HUDEP-2 (cell line): ENCODE measurements around the gene KSR2.

Experiments used
- DNase-seq, 76 experiments: peaks; one replicate each; lab custom pipeline; 2025; ENCODE audit not compliant: unreplicated experiment in 76 of 76; lab: John Stamatoyannopoulos, UW

Gene KSR2

GRCh38 chr12:117551665-117552064, 417.1 kb downstream of the KSR2 start:
- DNase-seq = no peak

GRCh38 chr12:117547209-117547608, 421.6 kb downstream of the KSR2 start:
- no peak for DNase-seq

- DNase-seq = no peak
Measured at GRCh38 chr12:117545216-117545615, 423.6 kb downstream of the KSR2 start.

- DNase-seq = no peak
Measured at GRCh38 chr12:117540011-117540410, 428.8 kb downstream of the KSR2 start.

- no peak for DNase-seq
Measured at GRCh38 chr12:117538926-117539325, 429.9 kb downstream of the KSR2 start.

- no peak for DNase-seq
Measured at GRCh38 chr12:117538032-117538690, 430.6 kb downstream of the KSR2 start.

- no peak for DNase-seq
Measured at GRCh38 chr12:117533687-117534086, 435.1 kb downstream of the KSR2 start.

- no peak for DNase-seq
Measured at GRCh38 chr12:117530796-117531195, 438.0 kb downstream of the KSR2 start.

- no peak for DNase-seq
Measured at GRCh38 chr12:117528538-117528937, 440.3 kb downstream of the KSR2 start.

- no peak for DNase-seq
Measured at GRCh38 chr12:117527479-117527855, 441.3 kb downstream of the KSR2 start.

GRCh38 chr12:117526757-117527478, 441.9 kb downstream of the KSR2 start:
- no peak for DNase-seq

GRCh38 chr12:117525766-117526165, 443.0 kb downstream of the KSR2 start:
- no peak for DNase-seq

- DNase-seq = no peak
Measured at GRCh38 chr12:117524806-117525205, 444.0 kb downstream of the KSR2 start.

- DNase-seq = no peak
Measured at GRCh38 chr12:117523971-117524370, 444.8 kb downstream of the KSR2 start.

GRCh38 chr12:117522559-117522958, 446.2 kb downstream of the KSR2 start:
- DNase-seq = no peak

- no peak for DNase-seq
Measured at GRCh38 chr12:117521867-117522266, 446.9 kb downstream of the KSR2 start.

GRCh38 chr12:117521346-117521745, 447.4 kb downstream of the KSR2 start:
- no peak for DNase-seq

GRCh38 chr12:117518594-117519270, 450.1 kb downstream of the KSR2 start:
- no peak for DNase-seq

- no peak for DNase-seq
Measured at GRCh38 chr12:117517219-117517739, 451.5 kb downstream of the KSR2 start.

- DNase-seq = no peak
Measured at GRCh38 chr12:117516034-117516433, 452.8 kb downstream of the KSR2 start.

- no peak for DNase-seq
Measured at GRCh38 chr12:117514016-117514415, 454.8 kb downstream of the KSR2 start.

GRCh38 chr12:117513353-117513752, 455.4 kb downstream of the KSR2 start:
- no peak for DNase-seq
